ENCODE data around the gene MERTK.
"Not testable (repeated sequence)": the region's sequence is repeated elsewhere in the genome, so short reads cannot be mapped to it uniquely, and the experiment has no call there.

The MERTK gene

GRCh38 chr2:111897924-111898702 is at the start of gene MERTK:
TSS of gene MERTK (plus strand) at chr2:111898607. CDS start at chr2:111898736, 129 bp downstream.
- in situ Hi-C loops (cut with HindIII; ENCODE audit: low sequenced_read_pairs), result no loop called here
- peak; percentile 55 for TF ChIP-seq CTCF (IDR thresholded peaks at IDR 0.05; ENCODE audit: low read depth, low read length)
- H3K4me3 ChIP-seq (ENCODE audit: low read depth, low read length), result peak within 1 kb of the TSS; percentile 60
- DNase-seq (ENCODE audit: low read depth, low spot score), result peak; percentile 75

GRCh38 chr2:111850646-111851045 is 47.8 kb upstream of the MERTK start:
- TF ChIP-seq CTCF (IDR thresholded peaks at IDR 0.05; ENCODE audit: low read depth, low read length), result peak; percentile 53
- in situ Hi-C loops (cut with HindIII; ENCODE audit: low sequenced_read_pairs); H3K4me3 ChIP-seq (ENCODE audit: low read depth, low read length): not testable (repeated sequence)
- peak; percentile 2 for DNase-seq (ENCODE audit: low read depth, low spot score)

GRCh38 chr2:111852544-111852943 is 45.9 kb upstream of the MERTK start:
- in situ Hi-C loops (cut with HindIII; ENCODE audit: low sequenced_read_pairs), result not testable (repeated sequence)
- DNase-seq (ENCODE audit: low read depth, low spot score), result peak; percentile 1

GRCh38 chr2:111860005-111860404 is 38.4 kb upstream of the MERTK start:
- H3K4me3 ChIP-seq (ENCODE audit: low read depth, low read length); DNase-seq (ENCODE audit: low read depth, low spot score); in situ Hi-C loops (cut with HindIII; ENCODE audit: low sequenced_read_pairs): not testable (repeated sequence)

More at GRCh38 chr2:111852544-111852943, 45.9 kb upstream of the MERTK start:
- not testable (repeated sequence) for H3K4me3 ChIP-seq (ENCODE audit: low read depth, low read length)

GRCh38 chr2:111865124-111865523 is 33.3 kb upstream of the MERTK start:
- in situ Hi-C loops (cut with HindIII; ENCODE audit: low sequenced_read_pairs); DNase-seq (ENCODE audit: low read depth, low spot score); H3K4me3 ChIP-seq (ENCODE audit: low read depth, low read length): not testable (repeated sequence)

- H3K4me3 ChIP-seq (ENCODE audit: low read depth, low read length); in situ Hi-C loops (cut with HindIII; ENCODE audit: low sequenced_read_pairs); DNase-seq (ENCODE audit: low read depth, low spot score): not testable (repeated sequence)
Measured at GRCh38 chr2:111872806-111873205, 25.6 kb upstream of the MERTK start.

- no peak for TF ChIP-seq CTCF (IDR thresholded peaks at IDR 0.05; ENCODE audit: low read depth, low read length)
- DNase-seq (ENCODE audit: low read depth, low spot score), result peak; percentile 83
- in situ Hi-C loops (cut with HindIII; ENCODE audit: low sequenced_read_pairs), result no loop called here
- H3K4me3 ChIP-seq (ENCODE audit: low read depth, low read length), result peak within 1 kb of the TSS; percentile 72
Measured at GRCh38 chr2:111883661-111884591, 14.5 kb upstream of the MERTK start, which contains the start of gene ANAPC1. TSS of gene ANAPC1 (minus strand) at chr2:111884193. CDS start at chr2:111880825, 3,368 bp downstream.

- peak; percentile 0 for TF ChIP-seq CTCF (IDR thresholded peaks at IDR 0.05; ENCODE audit: low read depth, low read length)
- H3K4me3 ChIP-seq (ENCODE audit: low read depth, low read length), result peak overlapping the region; percentile 72
- no peak for DNase-seq (ENCODE audit: low read depth, low spot score)
- in situ Hi-C loops (cut with HindIII; ENCODE audit: low sequenced_read_pairs), result no loop called here
Measured at GRCh38 chr2:111884592-111884964, 13.8 kb upstream of the MERTK start.

All from astrocyte of the spinal cord (primary cell).